GM19193 (cell line): ENCODE results near the gene ARAP1.

Experiments
- POLR2A ChIP-seq: IDR thresholded peaks from 4 replicates; pipeline ENCODE4 v1.6.1; 2011; ENCODE audit not compliant: insufficient read depth, insufficient read length; ENCODE audit errors: extremely low read depth

The ARAP1 gene

DNA sequence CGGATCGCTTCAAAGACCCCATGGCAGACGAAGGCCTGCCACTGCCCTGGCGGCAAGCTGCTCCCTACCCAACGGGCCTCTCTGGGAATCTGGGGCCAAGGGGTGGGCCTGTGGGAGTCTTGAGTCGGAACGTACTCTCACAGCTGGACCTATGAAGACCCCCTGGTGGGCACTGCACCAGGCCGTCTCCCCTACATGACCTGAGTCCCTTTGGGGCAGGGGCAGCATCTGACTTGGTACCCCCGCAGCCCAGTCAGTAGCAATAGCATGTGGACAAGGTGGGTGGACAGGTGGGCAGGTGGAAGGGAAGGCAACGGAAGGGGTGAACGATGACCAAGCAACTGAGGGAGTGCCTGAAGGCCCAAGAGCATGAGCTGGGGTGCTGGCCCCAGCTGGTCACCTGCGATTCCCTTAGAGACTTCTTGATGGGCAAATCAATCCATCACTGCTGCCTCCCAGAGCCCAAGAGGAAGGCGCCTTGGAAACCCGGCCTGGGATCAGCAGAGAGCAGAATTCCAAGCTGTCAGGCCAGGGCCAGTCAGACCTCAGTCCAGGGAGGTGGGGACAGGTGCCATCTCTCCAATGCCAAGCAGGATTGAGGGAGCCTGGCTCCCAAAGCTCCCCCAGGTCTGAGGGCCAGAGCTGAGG lies 35.3 kb downstream of the ARAP1 start:
- TF ChIP-seq POLR2A: no peak

DNA sequence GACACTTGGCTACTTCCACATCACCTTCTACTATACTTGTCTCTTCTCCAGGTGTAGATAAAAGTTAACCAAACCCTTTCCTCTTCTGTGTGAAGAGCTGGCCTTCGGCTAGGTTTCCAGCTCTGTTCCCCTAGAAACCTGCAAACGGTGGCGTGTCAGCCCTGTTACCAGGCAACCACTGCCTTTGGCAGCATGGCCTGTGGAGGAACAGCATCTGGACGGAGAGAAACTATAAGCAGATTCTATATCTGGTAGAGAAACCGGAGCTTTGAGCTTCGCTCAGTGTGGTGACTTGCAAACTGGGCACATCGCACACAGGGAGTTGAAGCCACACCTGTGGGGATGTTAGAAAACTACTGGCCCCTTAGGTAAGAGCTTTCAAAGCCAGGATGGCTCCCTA lies 35.9 kb downstream of the ARAP1 start:
- TF ChIP-seq POLR2A: no peak

DNA sequence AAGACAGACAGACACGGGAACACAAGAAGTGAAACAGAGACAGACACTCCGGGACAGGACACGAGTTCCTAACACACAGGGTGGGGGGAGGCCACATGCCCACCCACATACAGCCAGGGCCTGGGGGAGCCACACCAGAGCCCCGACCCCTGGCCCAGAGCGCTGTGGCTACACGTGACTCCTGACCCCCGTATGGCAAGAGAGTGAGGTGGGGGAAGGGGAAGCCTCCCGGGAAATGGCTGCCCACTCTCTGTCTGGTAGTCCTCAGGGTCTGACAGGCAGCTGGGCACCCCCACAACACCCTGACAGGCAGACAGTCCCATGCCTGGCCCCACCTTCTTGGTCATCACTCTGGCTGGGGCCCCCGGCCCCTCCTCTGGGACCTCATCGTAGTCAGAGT lies 39.4 kb downstream of the ARAP1 start:
- no peak for TF ChIP-seq POLR2A

DNA sequence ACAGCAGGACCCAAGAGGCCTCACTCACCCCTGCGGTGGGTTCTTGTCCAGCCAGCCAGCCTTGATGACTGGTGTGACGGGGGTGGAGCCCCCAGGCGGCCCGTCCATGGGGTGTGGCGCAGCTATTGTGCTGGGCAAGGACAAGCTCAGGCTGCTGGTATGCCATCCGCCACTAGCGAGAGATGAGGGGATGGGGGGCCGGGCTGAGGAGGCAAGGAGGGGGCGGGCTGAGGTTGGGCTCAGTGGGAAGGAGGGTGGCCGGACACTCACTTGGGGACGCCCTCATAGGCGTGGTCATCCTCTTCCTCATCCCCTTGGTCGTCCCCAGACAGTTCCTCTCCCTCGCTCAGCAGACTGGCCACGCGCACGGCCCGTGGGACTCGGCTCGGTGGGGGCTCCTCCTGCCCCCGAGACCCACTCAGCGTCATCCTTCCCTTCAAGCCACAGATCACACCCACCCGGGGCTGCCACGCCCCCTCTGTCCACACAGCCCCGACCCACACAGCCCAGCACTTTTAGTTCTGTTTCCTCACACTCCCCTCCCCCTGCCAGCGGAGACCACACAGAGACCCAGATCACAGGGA lies 39.9 kb downstream of the ARAP1 start:
- TF ChIP-seq POLR2A: no peak

DNA sequence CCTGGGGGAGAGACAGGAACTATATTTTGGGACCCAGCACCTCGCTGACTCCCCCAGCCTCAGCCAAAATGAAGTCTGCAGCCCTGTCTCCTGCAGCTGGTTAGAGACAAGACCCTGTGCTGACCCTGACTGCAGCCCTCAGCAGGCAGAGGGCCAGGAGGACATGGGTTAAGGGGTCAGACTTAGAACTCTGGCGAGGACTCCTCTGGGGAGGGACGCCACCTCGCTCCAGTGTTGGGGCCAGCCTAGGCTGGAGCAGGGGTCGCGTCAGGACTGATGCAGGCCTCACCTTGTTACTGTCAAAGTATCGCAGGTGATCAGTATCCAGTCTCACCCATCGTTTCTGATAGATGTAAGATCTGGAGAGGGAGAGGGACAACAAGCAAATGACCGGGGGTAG lies 41.1 kb downstream of the ARAP1 start:
- no peak for TF ChIP-seq POLR2A

DNA sequence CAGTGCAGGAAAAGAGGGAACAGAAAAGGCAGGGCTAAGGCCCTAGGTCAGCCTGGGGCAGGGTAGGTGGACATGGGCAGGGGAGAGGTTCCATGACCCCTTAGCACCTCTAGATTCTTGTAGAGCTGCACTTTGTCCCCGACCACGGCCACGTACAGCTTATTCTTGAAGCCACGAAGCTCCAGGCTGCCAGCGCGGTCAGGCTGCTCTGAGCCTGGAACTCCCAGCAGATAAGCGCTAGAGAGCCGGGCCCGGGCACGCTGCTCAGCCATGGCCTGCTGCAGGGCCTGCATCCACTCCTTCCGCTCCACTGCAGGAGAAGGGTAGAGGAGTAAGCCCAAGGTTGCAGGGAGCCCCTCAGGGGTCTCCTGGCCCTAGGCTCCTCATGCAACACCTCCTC lies 41.9 kb downstream of the ARAP1 start:
- no peak for TF ChIP-seq POLR2A

DNA sequence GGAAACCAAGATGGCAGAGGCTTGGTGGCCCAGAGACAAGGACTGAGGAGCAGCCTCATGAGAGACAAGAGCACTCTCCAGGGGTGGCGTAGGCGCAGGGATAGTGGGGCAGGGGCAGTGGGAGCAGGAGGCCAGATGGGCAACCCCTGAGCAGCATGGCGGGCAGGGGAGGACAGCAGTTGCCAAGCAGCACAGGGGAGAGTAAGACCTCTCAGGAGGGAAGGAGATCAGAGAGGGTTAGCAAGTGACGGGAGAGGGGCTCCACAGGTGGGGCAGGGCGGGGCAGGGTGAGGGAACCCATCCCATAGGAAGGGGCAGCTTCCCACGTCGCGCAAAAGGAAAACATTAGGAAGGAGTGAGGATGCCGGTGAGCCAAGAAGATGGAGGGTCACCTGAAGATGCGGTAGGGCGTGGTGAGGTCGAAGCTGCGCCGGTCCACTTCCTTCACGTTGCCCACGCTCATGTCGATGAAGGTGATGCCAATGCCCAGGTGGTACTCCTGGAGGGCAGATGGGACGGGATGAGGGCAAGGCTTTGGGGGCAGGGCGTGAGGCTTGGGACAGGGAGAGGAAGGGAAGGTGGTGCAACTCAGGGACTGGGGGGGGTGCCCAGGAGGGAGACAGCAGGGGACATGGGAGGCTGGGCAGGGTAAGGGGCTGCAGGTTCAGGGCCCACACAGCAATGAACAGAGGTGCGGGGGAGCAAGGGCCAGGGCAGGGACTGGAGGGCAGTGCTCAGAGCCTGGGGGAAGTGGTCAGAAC lies 42.5 kb downstream of the ARAP1 start:
- no peak for TF ChIP-seq POLR2A

DNA sequence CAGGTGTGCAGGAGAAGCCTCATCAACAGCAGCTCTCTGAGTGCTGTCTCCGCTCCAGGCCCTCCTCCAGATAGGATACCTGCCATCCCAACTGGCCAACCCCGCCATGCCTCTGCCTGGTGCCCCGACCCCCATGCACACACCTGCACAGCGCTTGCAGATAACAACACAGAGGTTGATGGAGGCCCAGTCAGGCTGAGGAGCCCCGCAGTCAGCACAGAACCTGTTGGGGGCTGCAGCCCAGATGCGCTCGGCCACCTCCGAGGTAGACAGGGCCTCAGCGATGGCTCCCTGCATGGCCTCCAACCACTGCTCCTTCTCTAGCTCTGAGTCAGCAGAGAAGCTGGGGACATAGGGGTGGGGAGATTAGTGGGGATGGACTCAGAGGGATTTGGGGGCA lies 45.2 kb downstream of the ARAP1 start:
- no peak for TF ChIP-seq POLR2A

DNA sequence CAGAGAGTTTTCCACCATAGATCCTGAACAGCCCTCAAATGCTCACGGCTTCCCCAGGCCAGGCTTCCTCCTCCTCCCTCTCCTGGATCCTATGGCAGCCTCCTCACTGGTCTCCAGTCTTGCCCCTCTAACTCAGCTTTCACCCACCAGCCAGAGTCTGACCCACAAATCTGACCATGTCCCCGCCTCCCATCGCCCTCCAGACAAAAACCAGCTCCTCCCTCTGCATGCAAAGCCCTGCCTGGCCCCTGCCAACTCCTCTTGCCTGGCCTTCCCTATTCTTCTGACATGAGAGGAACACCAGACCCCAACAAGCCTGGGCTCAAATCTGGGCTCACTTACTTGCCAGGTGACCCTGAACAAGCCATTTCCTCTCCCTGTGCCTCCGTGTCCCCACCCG lies 45.6 kb downstream of the ARAP1 start:
- TF ChIP-seq POLR2A: no peak

DNA sequence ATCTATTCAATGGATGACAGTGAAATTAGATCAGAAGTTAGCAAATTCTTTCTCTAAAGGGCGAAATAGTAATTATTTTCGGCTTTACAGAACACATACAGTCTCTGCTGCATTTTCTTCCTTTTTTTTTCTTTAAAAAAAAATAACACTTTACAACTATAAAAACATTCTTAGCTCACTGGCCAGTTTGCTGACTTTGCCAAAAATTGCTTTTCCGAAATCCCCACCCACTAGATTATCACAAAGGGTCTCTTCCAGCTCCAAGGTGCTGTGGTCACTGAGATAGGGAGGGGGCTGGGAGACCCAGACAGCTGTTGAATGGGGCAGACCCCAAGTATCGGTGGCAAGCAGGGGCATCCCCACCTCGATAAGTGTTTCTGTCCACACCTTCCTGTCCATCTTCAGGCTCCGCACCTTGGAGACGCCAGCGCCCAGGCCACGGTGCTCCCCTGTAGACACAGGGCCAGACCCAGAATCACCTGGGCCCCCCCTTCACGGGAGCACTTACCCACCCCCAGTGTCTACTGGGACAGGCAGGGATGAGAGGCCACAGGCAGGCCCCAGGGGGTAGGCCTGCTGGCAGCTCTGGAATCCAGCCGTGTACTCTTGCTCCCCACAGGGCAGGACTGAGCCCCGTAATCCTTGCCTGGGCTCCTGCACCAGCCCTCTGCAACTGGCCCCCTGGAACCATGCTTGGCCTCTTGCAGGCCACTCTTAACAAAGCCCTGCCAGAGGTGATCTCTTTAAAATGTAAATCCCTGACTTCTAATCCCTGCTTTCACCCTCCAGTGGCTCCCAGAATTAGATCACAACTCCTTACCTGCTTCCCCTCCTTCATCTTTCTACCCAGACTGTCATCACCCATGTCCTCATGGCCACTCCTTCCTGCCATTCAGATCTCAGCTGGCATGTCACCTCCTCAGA lies 46.5 kb downstream of the ARAP1 start:
- TF ChIP-seq POLR2A: no peak

DNA sequence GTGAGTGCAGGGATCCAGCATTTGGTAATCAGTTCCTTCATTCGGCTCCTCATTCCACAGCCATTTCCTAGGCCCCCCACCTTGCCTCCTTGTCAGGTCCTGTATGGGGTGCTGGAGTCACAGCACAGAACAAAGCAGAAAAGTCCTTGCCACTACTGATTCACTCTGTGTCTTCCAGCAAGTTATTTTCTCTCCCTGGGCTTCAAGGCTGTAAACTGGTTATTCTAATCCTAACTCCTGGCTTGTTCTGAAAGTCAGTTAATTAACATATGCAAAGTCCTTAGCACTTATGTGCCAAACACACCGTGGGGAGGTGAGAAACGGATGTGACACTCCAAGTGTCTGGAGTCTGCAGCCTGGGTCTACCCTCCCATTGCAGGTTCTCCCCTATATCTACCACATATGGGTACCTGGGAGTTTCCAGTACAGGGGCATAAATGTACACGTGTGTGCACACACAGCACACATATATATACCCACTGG lies 47.4 kb downstream of the ARAP1 start:
- TF ChIP-seq POLR2A: no peak

DNA sequence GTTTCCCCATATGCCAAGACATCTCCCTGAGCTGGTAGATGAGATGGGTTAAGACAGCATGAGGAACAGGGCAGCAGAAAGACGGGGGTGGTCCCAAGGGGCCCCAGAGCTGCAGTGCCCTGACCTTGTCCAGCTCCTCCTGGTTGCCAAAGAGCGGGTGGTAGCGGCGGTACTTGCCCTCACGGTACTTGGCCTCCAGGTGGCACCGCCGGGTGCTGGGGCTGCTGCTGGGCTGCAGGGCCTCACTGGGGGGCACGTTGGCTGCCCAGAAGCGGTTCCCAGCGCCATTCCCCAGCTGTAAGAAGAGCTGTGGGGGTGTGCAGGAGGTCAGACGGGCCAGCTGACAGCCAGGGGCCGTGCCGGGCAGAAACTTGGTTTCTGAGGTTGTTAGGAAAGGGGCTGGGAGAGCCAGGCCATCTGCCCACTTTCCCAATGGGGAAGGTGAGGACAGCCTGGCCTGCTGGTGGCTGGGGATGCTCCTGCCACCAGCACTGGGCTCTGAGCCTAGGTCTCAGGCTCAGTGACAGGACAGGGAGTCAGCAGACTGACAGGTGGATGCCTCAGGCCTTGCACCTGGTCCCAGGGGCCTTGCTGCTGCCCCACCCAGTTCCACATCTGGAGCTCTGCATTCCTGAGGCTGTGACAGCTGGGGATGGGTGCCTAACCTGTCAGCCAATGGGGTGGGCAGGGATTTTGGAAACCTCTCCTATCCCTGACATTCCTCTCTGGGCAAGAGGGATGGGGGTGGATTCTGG lies 48.0 kb downstream of the ARAP1 start:
- no peak for TF ChIP-seq POLR2A

DNA sequence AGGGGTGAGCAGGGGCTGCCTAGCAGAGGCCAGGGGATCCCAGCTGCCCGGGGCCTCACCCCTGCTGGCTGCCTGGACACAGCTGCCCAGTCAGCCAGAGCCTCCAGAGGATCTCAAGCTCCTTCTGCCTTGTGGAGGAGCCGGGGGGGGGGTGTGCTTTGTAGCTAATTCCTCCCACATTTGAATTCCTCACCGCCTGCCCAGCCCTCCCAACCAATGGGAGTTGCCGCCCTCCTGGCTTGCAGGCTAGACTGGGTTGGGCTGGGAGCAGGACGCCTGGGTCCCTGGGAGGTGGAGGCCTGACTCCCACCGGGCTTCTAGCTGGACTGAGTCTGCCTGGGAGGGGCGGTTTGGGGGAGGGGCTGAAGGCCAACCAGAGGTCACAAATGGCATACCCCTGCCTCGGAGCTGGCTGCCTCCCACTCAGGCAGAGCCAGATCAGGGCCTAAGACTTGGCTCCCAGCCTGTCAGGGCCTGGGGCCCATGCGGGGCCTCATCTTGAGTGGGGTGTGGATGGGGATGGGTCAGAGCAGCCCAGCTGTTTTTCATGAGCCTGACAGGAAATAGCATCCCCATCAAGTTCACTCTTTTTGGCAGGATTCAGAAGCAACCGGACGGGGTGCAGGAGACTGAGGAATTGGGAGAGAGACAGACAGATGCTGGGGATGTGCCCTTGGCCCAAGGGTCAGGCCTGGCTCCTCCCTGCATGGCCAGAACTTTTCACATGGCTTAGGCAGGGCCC lies 48.8 kb downstream of the ARAP1 start:
- no peak for TF ChIP-seq POLR2A
